Calu3 (cell line): ENCODE data around the gene QRFPR. TPM values are rescaled to one million over a fixed set of nuclear protein-coding genes. Genes with fewer than 3 reads are reported as not detected.
"Not testable (repeated sequence)": the region's sequence is repeated elsewhere in the genome, so short reads cannot be mapped to it uniquely, and the experiment has no call there.

Experiments used
- BruUV-seq: library from RNA; stranded (reverse); fragments of 400-500 nt; replicated peaks from 2 replicates; lab custom pipeline; 2021; lab: Mats Ljungman, UMichigan
- CTCF ChIA-PET: fragments of 300-600 bp; sonication (Branson Sonifier 250); formaldehyde crosslinking; loops from one replicate; lab custom pipeline; 2022; ENCODE audit warnings: antibody characterized with exemption; lab: Charles Lee
- DNase-seq: peaks from one replicate; pipeline ENCODE4 v3.0.0; 2022
- H3K27ac Mint-ChIP-seq: one replicate; pipeline ENCODE4 v1.8.0; 2022; ENCODE audit warnings: mixed read lengths; ENCODE audit not compliant: unreplicated experiment
- H3K27me3 Mint-ChIP-seq: one replicate; pipeline ENCODE4 v1.8.0; 2022; ENCODE audit warnings: mixed read lengths; ENCODE audit not compliant: unreplicated experiment
- H3K36me3 Mint-ChIP-seq: one replicate; pipeline ENCODE4 v1.8.0; 2022; ENCODE audit warnings: mild to moderate bottlenecking, moderate library complexity, mixed read lengths; ENCODE audit not compliant: insufficient read depth, unreplicated experiment
- H3K4me1 Mint-ChIP-seq: one replicate; pipeline ENCODE4 v1.8.0; 2022; ENCODE audit warnings: mild to moderate bottlenecking, low read depth, mixed read lengths; ENCODE audit not compliant: unreplicated experiment
- H3K4me3 Mint-ChIP-seq: one replicate; pipeline ENCODE4 v1.8.0; 2022; ENCODE audit warnings: mild to moderate bottlenecking, low read depth, moderate library complexity, mixed read lengths; ENCODE audit not compliant: unreplicated experiment
- H3K9me3 Mint-ChIP-seq: one replicate; pipeline ENCODE4 v1.8.0; 2022; ENCODE audit warnings: low read depth, mixed read lengths; ENCODE audit not compliant: unreplicated experiment
- CTCF ChIP-seq: fragments of 200-600 bp; IDR thresholded peaks from one replicate; pipeline ENCODE4 v1.8.0; 2022; ENCODE audit warnings: antibody characterized with exemption; ENCODE audit not compliant: unreplicated experiment
- intact Hi-C: fragments of 100-400 bp; cut with micrococcal nuclease; formaldehyde crosslinking; loops from one replicate; pipeline ENCODE4 v1.10.0; 2022; ENCODE audit not compliant: unreplicated experiment
- total RNA-seq: library from RNA; stranded (reverse); gene quantifications from 2 replicates; pipeline ENCODE4 v1.2.3, GENCODE V29; 2022

The QRFPR gene
- total RNA-seq, 1 experiment from 2014 or later, result 1.0 TPM

GRCh38 chr4:121316091-121316490 lies 64.7 kb downstream of the QRFPR start:
- intact Hi-C loops, result no loop called here
- Mint-ChIP-seq H3K36me3 (no peaks in the 10 kb centered on the region), H3K9me3 (no peaks in the 10 kb centered on the region), H3K27ac (no peak overlapping the region), H3K4me3 (no peak overlapping the region), H3K4me1 (no peaks in the 10 kb centered on the region), H3K27me3 (no peaks in the 10 kb centered on the region)
- BruUV-seq, result no TSS peak
- TF ChIP-seq CTCF, result no peak
- CTCF ChIA-PET, result no interaction called here
- DNase-seq, result no peak

DNA sequence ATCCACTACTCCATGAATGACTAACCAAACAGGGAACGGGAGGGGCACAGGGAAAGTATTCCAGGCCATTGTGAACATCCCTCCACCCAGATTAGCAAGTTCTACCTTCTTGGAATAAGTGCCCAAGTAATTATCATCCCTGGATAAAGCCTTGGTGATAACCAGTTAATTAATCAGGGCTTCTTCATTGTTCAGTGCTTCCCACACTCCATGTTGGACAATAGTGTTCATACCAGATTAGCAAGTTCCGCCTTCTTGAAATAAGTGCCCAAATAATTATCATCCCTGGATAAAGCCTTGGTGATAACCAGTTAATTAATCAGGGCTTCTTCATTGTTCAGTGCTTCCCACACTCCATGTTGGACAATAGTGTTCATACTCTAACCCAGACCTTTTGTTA lies 67.4 kb downstream of the QRFPR start:
- BruUV-seq, intact Hi-C loops, H3K9me3 Mint-ChIP-seq, H3K27ac Mint-ChIP-seq, H3K4me3 Mint-ChIP-seq, H3K4me1 Mint-ChIP-seq, H3K27me3 Mint-ChIP-seq, H3K36me3 Mint-ChIP-seq, DNase-seq, CTCF ChIA-PET: not testable (repeated sequence)

GRCh38 chr4:121308828-121309227 lies 72.0 kb downstream of the QRFPR start:
- intact Hi-C loops, result loop anchor here (5.0 to 10.0 kb wide), 3 partner anchors 57 to 1152 kb away; no protein-coding TSS in a partner anchor
- H3K36me3 Mint-ChIP-seq, result no peaks in the 10 kb centered on the region
- H3K4me1 Mint-ChIP-seq, result peaks cover 10% of the 10 kb centered on the region
- CTCF ChIA-PET, result interaction anchor here (0.5 kb wide), 1 partner anchor 15 kb away, joined by 3 read pairs; no protein-coding TSS in a partner anchor
- DNase-seq, result no peak
- no TSS peak for BruUV-seq
- H3K27me3 Mint-ChIP-seq, result no peaks in the 10 kb centered on the region
- H3K9me3 Mint-ChIP-seq, result no peaks in the 10 kb centered on the region
- H3K27ac Mint-ChIP-seq, result no peak overlapping the region
- no peak overlapping the region for H3K4me3 Mint-ChIP-seq
- TF ChIP-seq CTCF, result no peak

- Mint-ChIP-seq H3K36me3 (no peaks in the 10 kb centered on the region), H3K27ac (no peak overlapping the region), H3K4me1 (peaks cover 10% of the 10 kb centered on the region), H3K4me3 (no peak overlapping the region), H3K9me3 (no peaks in the 10 kb centered on the region), H3K27me3 (no peaks in the 10 kb centered on the region)
- BruUV-seq, result no TSS peak
- CTCF ChIA-PET, result no interaction called here
- intact Hi-C loops, result loop anchor here (5.0 to 10.0 kb wide), 3 partner anchors 56 to 1151 kb away; no protein-coding TSS in a partner anchor
- DNase-seq, result no peak
- no peak for TF ChIP-seq CTCF
Observed at GRCh38 chr4:121308328-121308663, 72.5 kb downstream of the QRFPR start.

DNA sequence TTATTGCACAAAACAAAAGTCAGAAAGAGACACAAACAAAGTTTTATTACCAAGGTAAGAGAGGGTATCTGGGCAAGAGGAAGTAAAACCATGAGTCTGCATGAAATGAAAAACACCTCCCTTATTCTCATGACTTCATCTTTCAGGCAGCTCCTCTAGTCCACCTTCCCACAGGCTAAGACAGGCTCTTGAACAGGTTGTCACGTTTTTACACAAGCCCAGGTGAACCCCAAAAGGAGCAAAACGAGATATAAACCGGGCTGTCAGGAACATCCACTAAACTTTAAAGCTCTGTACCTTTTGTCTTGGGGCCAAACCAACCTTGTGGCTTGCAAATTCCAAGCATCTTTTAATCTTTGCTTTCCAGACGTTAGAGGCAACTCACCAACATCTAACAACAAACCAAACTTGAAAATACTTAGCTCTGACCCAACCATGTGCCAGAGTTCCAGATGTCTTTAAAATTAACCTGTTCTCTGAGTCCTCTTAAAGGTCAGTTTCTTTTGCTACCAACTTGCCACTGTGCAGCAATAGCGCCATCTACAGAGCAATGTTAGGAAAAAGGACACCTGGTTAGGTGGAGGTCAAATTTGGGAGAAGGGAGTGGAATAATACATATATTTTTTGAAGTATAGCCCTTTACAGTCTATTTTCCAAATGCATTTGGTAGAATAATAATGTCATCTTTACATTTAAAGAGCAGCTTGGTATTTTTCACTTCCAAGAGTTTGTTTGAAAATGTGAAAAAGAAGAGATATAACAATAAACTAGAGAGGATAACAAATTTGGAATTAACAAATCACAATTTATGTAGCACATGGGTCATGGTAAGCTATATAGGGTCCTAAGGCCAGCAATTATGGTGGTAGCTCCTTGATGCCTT lies 73.1 kb downstream of the QRFPR start:
- TF ChIP-seq CTCF, result peak; percentile 53
- Mint-ChIP-seq H3K9me3 (no peaks in the 10 kb centered on the region), H3K4me1 (peaks cover 10% of the 10 kb centered on the region), H3K4me3 (no peak overlapping the region), H3K27me3 (no peaks in the 10 kb centered on the region), H3K36me3 (no peaks in the 10 kb centered on the region), H3K27ac (no peak overlapping the region)
- intact Hi-C loops, result loop anchor here (1.0 to 10.0 kb wide), 4 partner anchors 55 to 1150 kb away; no protein-coding TSS in a partner anchor
- DNase-seq, result peak; percentile 41
- CTCF ChIA-PET, result interaction anchor here (0.9 to 1.1 kb wide), 3 partner anchors 108 to 464 kb away, joined by 3 to 7 read pairs (median 4); no protein-coding TSS in a partner anchor
- BruUV-seq, result no TSS peak
